ENCODE data around the gene USP13. TPM values are rescaled to one million over a fixed set of nuclear protein-coding genes. Genes with fewer than 3 reads are reported as not detected.

The USP13 gene
- total RNA-seq, 1 experiment from 2014 or later, result 22.7 TPM

DNA sequence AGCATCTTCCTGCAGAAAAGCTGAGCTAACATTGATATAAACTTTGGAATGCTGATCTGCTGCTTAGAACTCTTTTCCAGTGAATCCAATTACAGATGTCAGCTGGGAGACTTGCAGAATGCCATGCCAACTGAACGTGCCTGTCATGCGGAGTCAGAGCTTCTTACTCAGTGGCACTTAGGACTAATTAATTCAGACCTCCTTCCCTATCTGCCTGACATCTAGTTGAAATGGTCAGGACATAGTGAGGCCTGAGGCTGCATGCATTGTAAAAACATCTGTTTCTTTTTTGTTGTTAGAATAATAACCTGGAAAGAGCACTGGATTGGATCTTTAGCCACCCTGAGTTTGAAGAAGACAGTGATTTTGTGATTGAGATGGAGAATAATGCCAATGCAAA lies 112.6 kb downstream of the USP13 start:
- H3K27ac ChIP-seq (ENCODE audit: low read depth, low read length), result no peak overlapping the region
- no peak overlapping the region for H2AFZ ChIP-seq (ENCODE audit: low read depth, low read length, poor library complexity, severe bottlenecking)
- H3K4me2 ChIP-seq (ENCODE audit: low read length), result no peak overlapping the region
- DNase-seq (ENCODE audit: low read depth, low spot score), result no peak
- H3K4me1 ChIP-seq (ENCODE audit: control insufficient read depth in 1 of 2, insufficient read depth in 2 of 2, low read length in 2 of 2), result no peaks in the 10 kb centered on the region
- ChIA-PET CTCF (no interaction called here), RAD21 (ENCODE audit: low non-redundant PET in 1 of 2, low total read pairs in 2 of 2, uncharacterized antibody in 2 of 2, unreplicated experiment in 2 of 2) (no interaction called here), POLR2A (no interaction called here)
- intact Hi-C loops (cut with micrococcal nuclease), result no loop called here
- H3K79me2 ChIP-seq (ENCODE audit: insufficient read depth, low read length), result no peaks in the 10 kb centered on the region
- H3K9me2 ChIP-seq (ENCODE audit: insufficient read depth), result no peaks in the 10 kb centered on the region
- no TSS peak for BruUV-seq (replicated peaks)
- H3K9me3 ChIP-seq (ENCODE audit: control insufficient read depth in 1 of 2, insufficient read depth in 1 of 2, low read depth in 1 of 2, low read length in 2 of 2), result no peaks in the 10 kb centered on the region
- H3K36me3 ChIP-seq (ENCODE audit: control insufficient read depth in 1 of 2, insufficient read depth in 2 of 2, low read length in 2 of 2), result peaks cover 5 to 6% of the 10 kb centered on the region in 2 experiments
- H4K20me1 ChIP-seq (ENCODE audit: insufficient read depth), result no peaks in the 10 kb centered on the region
- no peak overlapping the region for H3K9ac ChIP-seq (ENCODE audit: low read length)
- no peaks in the 10 kb centered on the region for H3K27me3 ChIP-seq (ENCODE audit: insufficient read depth, low read length)
- H3K4me3 ChIP-seq (replicated peaks in 1 of 2; ENCODE audit: low read depth in 1 of 2, low read length in 2 of 2), result no peak overlapping the region
- no peak for TF ChIP-seq JUND (IDR thresholded peaks at IDR 0.05)
- TF ChIP-seq RAD21 (IDR thresholded peaks at IDR 0.05; ENCODE audit: low read depth), result no peak
- TF ChIP-seq FOSL1 (IDR thresholded peaks at IDR 0.05; ENCODE audit: low read depth), result no peak
- no peak for ATAC-seq

DNA sequence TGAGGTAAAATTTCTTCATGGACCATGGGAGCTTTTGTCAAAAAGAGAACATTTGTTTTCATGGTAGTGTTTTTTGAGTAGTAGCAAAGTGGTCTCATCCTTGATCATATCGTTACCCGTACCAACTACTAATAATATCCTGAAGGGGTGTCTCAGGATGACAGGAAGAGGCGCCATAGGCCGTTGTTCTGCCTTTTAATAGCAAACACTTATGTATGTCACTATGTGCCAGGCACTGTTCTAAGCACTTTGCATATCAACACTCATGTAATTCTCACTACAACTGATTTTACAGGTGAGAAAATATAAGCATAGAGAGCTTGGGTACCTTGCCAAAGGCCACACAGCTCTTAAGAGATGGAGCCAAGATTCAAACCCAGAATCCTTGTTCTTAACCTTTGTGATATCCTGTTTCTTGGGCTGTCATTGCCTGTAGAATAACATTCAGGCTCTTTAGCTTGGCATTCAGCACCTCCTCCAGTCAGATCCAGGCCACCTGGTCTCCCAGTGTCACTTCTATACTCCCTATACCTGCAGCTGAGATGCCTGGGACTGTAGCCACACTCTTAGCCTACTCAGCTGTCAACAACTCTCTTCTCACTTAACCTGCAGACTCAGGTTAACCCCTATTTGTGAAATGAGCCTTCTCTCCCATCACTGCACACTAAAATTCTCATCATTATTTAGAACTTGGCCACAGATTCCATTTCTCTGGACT lies 113.7 kb downstream of the USP13 start:
- no peak overlapping the region for H3K27ac ChIP-seq (ENCODE audit: low read depth, low read length)
- no TSS peak for BruUV-seq (replicated peaks)
- H3K27me3 ChIP-seq (ENCODE audit: insufficient read depth, low read length), result no peaks in the 10 kb centered on the region
- no peaks in the 10 kb centered on the region for H3K9me2 ChIP-seq (ENCODE audit: insufficient read depth)
- H2AFZ ChIP-seq (ENCODE audit: low read depth, low read length, poor library complexity, severe bottlenecking), result no peak overlapping the region
- H3K4me1 ChIP-seq (ENCODE audit: control insufficient read depth in 1 of 2, insufficient read depth in 2 of 2, low read length in 2 of 2), result no peaks in the 10 kb centered on the region
- H3K36me3 ChIP-seq (ENCODE audit: control insufficient read depth in 1 of 2, insufficient read depth in 2 of 2, low read length in 2 of 2), result peaks cover 0 to 6% of the 10 kb centered on the region in 2 experiments; a peak in 3 of 4 replicates
- ATAC-seq (no peak), DNase-seq (ENCODE audit: low read depth, low spot score) (no peak)
- intact Hi-C loops (cut with micrococcal nuclease), result no loop called here
- H3K4me2 ChIP-seq (ENCODE audit: low read length), result no peak overlapping the region
- no peak for TF ChIP-seq EZH2phosphoT487 (IDR thresholded peaks at IDR 0.05; ENCODE audit: borderline replicate concordance)
- H3K4me3 ChIP-seq (replicated peaks in 1 of 2; ENCODE audit: low read depth in 1 of 2, low read length in 2 of 2), result no peak overlapping the region
- no peaks in the 10 kb centered on the region for H4K20me1 ChIP-seq (ENCODE audit: insufficient read depth)
- ChIA-PET RAD21 (ENCODE audit: low non-redundant PET in 1 of 2, low total read pairs in 2 of 2, uncharacterized antibody in 2 of 2, unreplicated experiment in 2 of 2) (no interaction called here), POLR2A (no interaction called here), CTCF (no interaction called here)
- H3K9me3 ChIP-seq (ENCODE audit: control insufficient read depth in 1 of 2, insufficient read depth in 1 of 2, low read depth in 1 of 2, low read length in 2 of 2), result no peaks in the 10 kb centered on the region
- H3K79me2 ChIP-seq (ENCODE audit: insufficient read depth, low read length), result no peaks in the 10 kb centered on the region
- H3K9ac ChIP-seq (ENCODE audit: low read length), result no peak overlapping the region

All from HCT116 (cell line).